ENCODE data around the gene TRNP1.

Gene TRNP1

DNA sequence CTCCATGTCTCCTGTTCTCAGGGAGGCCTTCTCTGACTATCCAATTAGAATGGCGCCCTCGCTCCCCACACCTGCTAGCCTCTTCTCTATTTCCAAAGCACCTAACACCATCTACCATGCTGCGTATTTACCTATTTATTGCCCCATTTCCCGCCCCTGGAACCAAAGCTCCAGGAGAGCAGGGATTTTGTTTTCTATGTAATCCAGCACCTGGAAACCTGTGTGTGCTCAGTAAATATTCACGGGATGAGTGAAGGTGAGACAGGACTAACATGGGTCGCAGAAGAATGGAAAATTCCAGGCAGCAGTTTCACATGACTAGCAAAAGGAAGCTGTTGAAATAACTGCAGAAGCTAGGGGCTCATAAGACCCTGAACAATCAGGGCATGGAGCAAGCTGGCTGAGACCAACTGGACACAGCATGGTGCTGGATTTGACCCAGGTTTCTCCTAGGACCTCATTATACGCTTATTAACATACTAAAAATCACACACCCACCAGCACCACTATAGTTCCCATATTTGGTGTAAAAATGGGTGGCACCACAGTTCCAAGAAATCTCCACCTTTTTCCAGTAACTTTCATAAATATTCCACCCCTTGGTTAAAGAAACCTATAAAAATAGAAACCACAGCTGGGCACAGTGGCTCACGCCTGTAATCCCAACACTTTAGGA, 34.2 kb downstream of the TRNP1 start:
- no peak for DNase-seq (ENCODE audit: low read depth)

DNA sequence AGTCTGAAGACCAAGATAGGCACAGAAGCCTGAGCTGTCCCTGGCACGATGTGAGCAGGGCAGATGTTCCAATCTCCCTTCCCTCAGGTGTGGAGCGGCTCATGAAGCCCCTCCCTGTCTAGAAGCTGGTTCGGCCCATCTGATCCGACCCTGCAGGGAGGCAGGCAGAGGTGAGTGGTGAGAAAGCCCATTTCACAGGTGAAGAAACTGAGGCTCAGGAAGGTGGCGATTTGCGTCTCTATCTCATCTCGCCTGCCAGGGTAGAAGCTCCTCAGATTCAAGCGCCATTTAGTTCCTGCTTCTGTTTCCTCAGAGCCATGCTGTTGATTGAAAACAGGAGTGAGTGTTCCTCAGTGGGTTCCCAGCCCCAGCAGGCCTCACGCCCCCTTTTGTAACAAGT, 36.0 kb downstream of the TRNP1 start:
- DNase-seq (ENCODE audit: low read depth), result no peak

GRCh38 chr1:27031235-27032118, 38.0 kb downstream of the TRNP1 start:
- DNase-seq (ENCODE audit: low read depth), result no peak

GRCh38 chr1:27032119-27032461, 38.6 kb downstream of the TRNP1 start:
- DNase-seq (ENCODE audit: low read depth), result no peak

- no peak for DNase-seq (ENCODE audit: low read depth)
Measured at GRCh38 chr1:27033043-27033746, 39.7 kb downstream of the TRNP1 start.

DNA sequence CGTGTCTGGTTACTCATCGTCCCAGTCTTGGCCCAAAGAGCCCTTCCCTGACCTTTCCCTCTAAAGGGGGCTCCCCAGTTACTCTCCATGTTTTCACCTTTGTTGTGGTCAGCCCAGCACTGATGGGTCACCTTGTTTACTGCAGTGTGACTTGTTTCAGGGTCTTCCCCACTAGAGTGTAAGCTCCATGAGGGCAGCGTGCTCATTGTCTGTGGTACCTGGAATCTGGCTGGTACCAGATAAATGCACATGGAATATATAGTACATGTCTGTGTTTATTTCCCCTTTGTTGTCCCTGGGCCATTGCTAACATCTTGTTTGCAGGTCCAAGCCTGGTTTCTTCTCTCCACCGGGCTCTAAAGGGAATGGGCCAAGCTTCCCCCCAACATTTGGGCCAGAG, 41.9 kb downstream of the TRNP1 start:
- DNase-seq (ENCODE audit: low read depth), result no peak

DNA sequence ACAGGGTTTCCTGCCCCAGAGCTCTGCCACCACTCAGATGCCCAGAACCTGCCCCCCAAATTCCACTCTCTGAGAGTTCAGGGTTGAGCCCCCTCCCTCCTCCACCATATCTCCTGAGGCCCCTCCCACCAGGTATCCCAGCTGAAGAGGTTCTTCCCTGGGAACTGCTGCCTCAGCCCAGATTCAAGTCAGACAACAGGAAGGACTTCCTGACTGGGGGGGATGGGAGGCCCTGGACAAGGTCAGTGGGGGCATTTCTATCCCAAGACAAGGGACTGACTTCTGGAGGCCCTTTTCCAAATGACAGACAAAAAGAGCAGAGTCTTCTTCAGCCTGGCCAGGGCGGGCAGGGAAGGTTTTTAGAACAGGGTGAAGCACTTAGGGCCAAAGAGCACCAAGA, 43.2 kb downstream of the TRNP1 start:
- DNase-seq (ENCODE audit: low read depth), result no peak

DNA sequence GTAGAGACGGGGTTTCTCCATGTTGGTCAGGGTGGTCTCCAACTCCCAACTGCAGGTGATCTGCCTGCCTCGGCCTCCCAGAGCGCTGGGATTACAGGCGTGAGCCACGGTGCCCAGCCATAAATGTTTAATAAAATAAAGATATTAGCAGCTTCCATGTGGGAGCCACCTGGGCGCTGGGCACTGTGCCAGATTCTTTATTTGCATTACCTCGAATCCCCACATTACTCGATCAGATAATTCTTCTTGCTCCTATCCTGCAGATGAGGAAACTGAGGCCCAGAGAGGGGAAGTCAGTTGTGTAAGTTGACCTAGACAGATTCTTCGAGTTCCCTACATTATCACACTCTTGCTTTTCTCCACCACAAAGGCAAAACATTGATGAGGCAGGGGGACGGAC, 44.0 kb downstream of the TRNP1 start:
- no peak for DNase-seq (ENCODE audit: low read depth)

- no peak for DNase-seq (ENCODE audit: low read depth)
Measured at GRCh38 chr1:27038020-27038419, 44.5 kb downstream of the TRNP1 start.

GRCh38 chr1:27042670-27043069, 49.2 kb downstream of the TRNP1 start:
- no peak for DNase-seq (ENCODE audit: low read depth)

GRCh38 chr1:27044613-27045151, 51.2 kb downstream of the TRNP1 start:
- DNase-seq (ENCODE audit: low read depth), result peak; percentile 89

DNA sequence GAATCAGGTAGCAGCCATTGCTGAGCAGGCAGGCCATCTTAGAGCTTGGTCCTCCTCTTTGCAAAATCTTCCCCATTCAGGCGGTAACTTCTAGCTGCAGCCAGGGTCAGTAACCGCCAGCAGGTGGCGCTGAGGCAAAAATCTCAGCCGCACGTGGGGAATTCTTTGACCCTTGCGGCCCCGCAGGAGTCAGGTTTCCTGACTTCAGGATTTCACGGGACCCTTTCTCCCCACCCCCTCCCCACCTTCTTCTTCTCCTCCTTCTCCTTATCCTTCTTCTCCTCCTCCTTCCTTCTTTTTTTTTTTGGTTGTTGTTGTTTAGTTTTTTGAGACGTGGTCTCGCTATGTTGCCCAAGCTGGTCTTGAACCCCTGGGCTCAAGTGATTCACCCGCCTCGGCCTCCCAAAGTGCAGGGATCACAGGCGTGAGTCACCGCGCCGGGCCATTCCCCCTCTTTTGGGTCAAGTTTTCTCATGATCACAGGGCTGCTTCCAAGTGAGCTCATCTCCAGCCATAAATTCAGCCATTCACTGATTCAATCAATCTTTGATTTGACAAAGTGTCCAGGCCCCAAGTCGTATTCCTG, 52.6 kb downstream of the TRNP1 start:
- peak; percentile 43 for DNase-seq (ENCODE audit: low read depth)

- DNase-seq (ENCODE audit: low read depth), result no peak
Measured at GRCh38 chr1:27047914-27048313, 54.4 kb downstream of the TRNP1 start.

DNA sequence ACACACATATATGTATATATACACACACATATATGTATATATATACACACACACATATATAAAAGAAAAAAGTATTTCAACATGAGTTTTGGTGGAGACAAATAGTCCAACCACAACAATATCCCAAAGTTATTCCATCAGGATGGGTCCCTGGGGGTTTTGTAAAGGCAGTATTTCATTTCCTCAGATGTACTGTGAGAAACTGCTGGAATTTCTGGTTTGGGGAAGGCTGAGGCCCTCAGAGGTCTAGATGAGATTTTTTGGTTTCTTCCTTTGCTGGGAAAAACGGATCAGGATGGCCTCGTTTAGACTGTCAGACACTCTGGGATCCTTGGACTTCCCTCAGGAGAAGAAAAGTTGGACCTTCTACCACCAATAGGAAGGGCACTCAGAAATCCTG, 55.6 kb downstream of the TRNP1 start:
- DNase-seq (ENCODE audit: low read depth), result no peak

- no peak for DNase-seq (ENCODE audit: low read depth)
Measured at GRCh38 chr1:27049607-27050006, 56.1 kb downstream of the TRNP1 start.

Measured in activated gamma-delta T cell treated with anti-CD3 and anti-CD28 coated beads, Interleukin-2, amount 50 U/mL, for 16 hours (primary cell).